Hematopoietic multipotent progenitor cell treated with erythropoietin and hydrocortisone succinate and interleukin-3 and kit ligand, for 17 days (in vitro differentiated cells): Measurements from ENCODE around the gene PEX3.
"Not testable (repeated sequence)": the region's sequence is repeated elsewhere in the genome, so short reads cannot be mapped to it uniquely, and the experiment has no call there.

Source experiments
- DNase-seq: peaks from one replicate; pipeline ENCODE4 v3.0.0-alpha.2; 2015; ENCODE audit warnings: low spot score

The PEX3 gene

GRCh38 chr6:143447865-143448264 is 2.7 kb upstream of the PEX3 start:
- DNase-seq = not testable (repeated sequence)

- DNase-seq = peak; percentile 33
These were observed 1.4 kb upstream of the PEX3 start for GRCh38 chr6:143449082-143449713.

GRCh38 chr6:143449714-143450452 is 722 bp upstream of the PEX3 start:
- DNase-seq = peak; percentile 45

GRCh38 chr6:143451531-143451930 is 926 bp downstream of the PEX3 start:
- DNase-seq = peak; percentile 17

- no peak for DNase-seq
These were observed 7.2 kb downstream of the PEX3 start for GRCh38 chr6:143457563-143458359.

- no peak for DNase-seq
These were observed 14.9 kb downstream of the PEX3 start for GRCh38 chr6:143465546-143465945.

- no peak for DNase-seq
These were observed 17.4 kb downstream of the PEX3 start for GRCh38 chr6:143468026-143468425.

GRCh38 chr6:143468823-143469222 is 18.2 kb downstream of the PEX3 start:
- not testable (repeated sequence) for DNase-seq

- DNase-seq = no peak
These were observed 21.2 kb downstream of the PEX3 start for GRCh38 chr6:143471822-143472221.

- no peak for DNase-seq
These were observed 25.9 kb downstream of the PEX3 start for GRCh38 chr6:143476545-143476944.

GRCh38 chr6:143478479-143479062 is 28.0 kb downstream of the PEX3 start:
- DNase-seq = no peak

GRCh38 chr6:143482593-143482992 is 32.0 kb downstream of the PEX3 start:
- no peak for DNase-seq

- DNase-seq = no peak
These were observed 35.4 kb downstream of the PEX3 start for GRCh38 chr6:143485967-143486366.

- no peak for DNase-seq
These were observed 36.1 kb downstream of the PEX3 start for GRCh38 chr6:143486752-143487151.

GRCh38 chr6:143490244-143490643 is 39.6 kb downstream of the PEX3 start:
- DNase-seq = no peak

- DNase-seq = no peak
These were observed 40.2 kb downstream of the PEX3 start for GRCh38 chr6:143490775-143491174.

- no peak for DNase-seq
These were observed 46.4 kb downstream of the PEX3 start for GRCh38 chr6:143496974-143497373.

- DNase-seq = no peak
These were observed 47.8 kb downstream of the PEX3 start for GRCh38 chr6:143498428-143498827.

- no peak for DNase-seq
These were observed 51.2 kb downstream of the PEX3 start for GRCh38 chr6:143501851-143502250.

- DNase-seq = no peak
These were observed 53.8 kb downstream of the PEX3 start for GRCh38 chr6:143504369-143504768.

GRCh38 chr6:143505111-143505510 is 54.5 kb downstream of the PEX3 start:
- DNase-seq = no peak

- no peak for DNase-seq
These were observed 54.9 kb downstream of the PEX3 start for GRCh38 chr6:143505537-143505936.

- DNase-seq = no peak
These were observed 55.6 kb downstream of the PEX3 start for GRCh38 chr6:143506199-143506598.
